Mammary epithelial cell (primary cell): ENCODE results near the gene CPA1.

Experiments
- CTCF ChIP-seq, 2 donors: IDR thresholded peaks in 1 of 2; conservative IDR thresholded peaks in 1 of 2; 2 replicates each; pipeline ENCODE4 v1.5.1; 2011 to 2012; ENCODE audit warnings: inconsistent platforms in 2 of 2, low read length in 2 of 2, mild to moderate bottlenecking in 2 of 2, control low read depth in 1 of 2, low read depth in 1 of 2; ENCODE audit not compliant: insufficient read depth in 1 of 2; ENCODE audit errors: extremely low read depth in 1 of 2
- EZH2 ChIP-seq: IDR thresholded peaks from 2 replicates; pipeline ENCODE4 v1.6.1; 2012; ENCODE audit warnings: low read length, inconsistent platforms, borderline replicate concordance

GRCh38 chr7:130421684-130422083 is 41.4 kb downstream of the CPA1 start:
- no peak for TF ChIP-seq CTCF (conservative IDR thresholded peaks at IDR 0.05 in 1 of 2, IDR thresholded peaks at IDR 0.05 in 1 of 2; ENCODE audit: extremely low read depth in 1 of 2, insufficient read depth in 1 of 2, low read depth in 1 of 2, low read length in 2 of 2)
- TF ChIP-seq EZH2: no peak
